ENCODE results near the gene ANKS1B. TPM values are rescaled to one million over a fixed set of nuclear protein-coding genes. Genes with fewer than 3 reads are reported as not detected.

ANKS1B gene
- total and polyA plus RNA-seq, 7 donors, result 1.0 to 57.3 (median 30.1) TPM; not detected in 1

- TF ChIP-seq POLR2A (IDR thresholded peaks at IDR 0.05), result no peak
- no peak for TF ChIP-seq EP300 (IDR thresholded peaks at IDR 0.05)
- no peak overlapping the region for H3K4me3 ChIP-seq
- WGBS, 2 donors, result 96% methylated on average over 5 of the region's 5 CpGs
Observed at GRCh38 chr12:99870085-99870484, 114.7 kb downstream of the ANKS1B start.

GRCh38 chr12:99861731-99862130 lies 123.0 kb downstream of the ANKS1B start:
- Histone ChIP-seq H3K9me3 (no peaks in the 10 kb centered on the region), H3K27me3 (no peaks in the 10 kb centered on the region), H3K36me3 (no peaks in the 10 kb centered on the region), H3K27ac (no peak overlapping the region), H3K4me3 (no peak overlapping the region), H3K4me1 (peaks cover 0 to 39% (median 31%) of the 10 kb centered on the region in 4 donors)
- TF ChIP-seq POLR2AphosphoS5 (IDR thresholded peaks at IDR 0.05), result no peak
- no peak for TF ChIP-seq CTCF (IDR thresholded peaks at IDR 0.05)
- 78 to 85% methylated on average over 4 of the region's 4 CpGs for WGBS, 2 donors
- DNase-seq, result no peak
- intact Hi-C loops (cut with DNase I), result no loop called here

More at GRCh38 chr12:99870085-99870484, 114.7 kb downstream of the ANKS1B start:
- Histone ChIP-seq H3K4me1 (peaks cover 0 to 12% (median 9%) of the 10 kb centered on the region in 4 donors), H3K9me3 (no peaks in the 10 kb centered on the region), H3K27ac (no peak overlapping the region), H3K27me3 (no peaks in the 10 kb centered on the region), H3K36me3 (no peaks in the 10 kb centered on the region)
- intact Hi-C loops (cut with DNase I), result no loop called here
- no peak for DNase-seq

GRCh38 chr12:99859126-99859525 lies 125.6 kb downstream of the ANKS1B start:
- no peak for DNase-seq
- TF ChIP-seq POLR2A (IDR thresholded peaks at IDR 0.05) (no peak), EP300 (IDR thresholded peaks at IDR 0.05) (no peak), CTCF (IDR thresholded peaks at IDR 0.05) (no peak), POLR2AphosphoS5 (IDR thresholded peaks at IDR 0.05) (no peak)
- intact Hi-C loops (cut with DNase I), result no loop called here
- Histone ChIP-seq H3K9me3 (no peaks in the 10 kb centered on the region), H3K4me1 (peaks cover 0 to 24% (median 14%) of the 10 kb centered on the region in 4 donors), H3K27me3 (no peaks in the 10 kb centered on the region), H3K4me3 (no peak overlapping the region), H3K36me3 (no peaks in the 10 kb centered on the region), H3K27ac (no peak overlapping the region)
- WGBS, 2 donors, result 86 to 88% methylated on average over 1 of the region's 1 CpG

GRCh38 chr12:99852666-99853065 lies 132.1 kb downstream of the ANKS1B start:
- DNase-seq, result no peak
- intact Hi-C loops (cut with DNase I), result no loop called here
- Histone ChIP-seq H3K4me1 (no peaks in the 10 kb centered on the region), H3K4me3 (no peak overlapping the region), H3K27ac (no peak overlapping the region), H3K27me3 (no peaks in the 10 kb centered on the region), H3K9me3 (no peaks in the 10 kb centered on the region), H3K36me3 (no peaks in the 10 kb centered on the region)
- no peak for TF ChIP-seq POLR2A (IDR thresholded peaks at IDR 0.05)
- no peak for TF ChIP-seq CTCF (IDR thresholded peaks at IDR 0.05)
- no peak for TF ChIP-seq EP300 (IDR thresholded peaks at IDR 0.05)
- no peak for TF ChIP-seq POLR2AphosphoS5 (IDR thresholded peaks at IDR 0.05)
- 84 to 85% methylated on average over 5 of the region's 5 CpGs for WGBS, 2 donors

GRCh38 chr12:99847936-99848335 lies 136.8 kb downstream of the ANKS1B start:
- intact Hi-C loops (cut with DNase I), result no loop called here
- H3K4me3 ChIP-seq, result no peak overlapping the region
- TF ChIP-seq EP300 (IDR thresholded peaks at IDR 0.05) (no peak), POLR2AphosphoS5 (IDR thresholded peaks at IDR 0.05) (no peak)

GRCh38 chr12:99834710-99835109 lies 150.0 kb downstream of the ANKS1B start:
- Histone ChIP-seq H3K9me3 (no peaks in the 10 kb centered on the region), H3K4me3 (no peak overlapping the region), H3K4me1 (no peaks in the 10 kb centered on the region), H3K27ac (no peak overlapping the region), H3K36me3 (no peaks in the 10 kb centered on the region), H3K27me3 (no peaks in the 10 kb centered on the region)
- intact Hi-C loops (cut with DNase I), result no loop called here
- 90 to 96% methylated on average over 2 of the region's 2 CpGs for WGBS, 2 donors
- TF ChIP-seq POLR2AphosphoS5 (IDR thresholded peaks at IDR 0.05) (no peak), CTCF (IDR thresholded peaks at IDR 0.05) (no peak), POLR2A (IDR thresholded peaks at IDR 0.05) (no peak), EP300 (IDR thresholded peaks at IDR 0.05) (no peak)
- DNase-seq, result no peak

More at GRCh38 chr12:99847936-99848335, 136.8 kb downstream of the ANKS1B start:
- H3K36me3 ChIP-seq, result no peaks in the 10 kb centered on the region
- no peaks in the 10 kb centered on the region for H3K27me3 ChIP-seq
- DNase-seq, result no peak
- no peak overlapping the region for H3K27ac ChIP-seq
- H3K9me3 ChIP-seq, result no peaks in the 10 kb centered on the region
- no peaks in the 10 kb centered on the region for H3K4me1 ChIP-seq
